A549 (cell line): Measurements from ENCODE around the gene NUCB1.

ENCODE experiments used
- CTCF ChIP-seq: fragments of >200 bp; sonication (Bioruptor Twin); formaldehyde crosslinking; IDR thresholded peaks from 3 replicates; pipeline ENCODE4 v1.5.1; 2016
- ELK1 ChIP-seq: fragments of 150-350 bp; IDR thresholded peaks from 2 replicates; pipeline ENCODE4 v1.6.1; 2014; ENCODE audit warnings: low read depth, mild to moderate bottlenecking, low read length
- EP300 ChIP-seq, 2 experiments: fragments of >200 bp; sonication (Bioruptor Twin); formaldehyde crosslinking; IDR thresholded peaks; 2 replicates in 1 of 2; 3 replicates in 1 of 2; pipeline ENCODE4 v1.6.1; 2016 to 2017
- FOSL2 ChIP-seq, 2 experiments: fragments of 450-650 bp in 1 of 2; fragments of >200 bp in 1 of 2; sonication (Bioruptor Twin) in 1 of 2; formaldehyde crosslinking; IDR thresholded peaks; 2 replicates each; pipeline versions ENCODE4 v1.5.0 to v1.6.1; 2016 to 2020; ENCODE audit warnings: mild to moderate bottlenecking in 1 of 2, moderate library complexity in 1 of 2
- HOXB5 ChIP-seq: fragments of 250-450 bp; sonication (Bioruptor Pico); IDR thresholded peaks from 2 replicates; pipeline ENCODE4 v1.5.0; 2020; ENCODE audit warnings: mild to moderate bottlenecking, moderate library complexity
- JUN ChIP-seq, 2 experiments: fragments of >200 bp; sonication (Bioruptor Twin); formaldehyde crosslinking; IDR thresholded peaks; 2 replicates in 1 of 2; 3 replicates in 1 of 2; pipeline ENCODE4 v1.6.1; 2016 to 2017
- POLR2A ChIP-seq: IDR thresholded peaks from 2 replicates; pipeline ENCODE4 v1.6.1; 2012; ENCODE audit warnings: mild to moderate bottlenecking, low read length
- RAD21 ChIP-seq, 2 experiments: fragments of >200 bp in 1 of 2; sonication (Bioruptor Twin) in 1 of 2; formaldehyde crosslinking in 1 of 2; IDR thresholded peaks in 1 of 2; conservative IDR thresholded peaks in 1 of 2; 2 replicates in 1 of 2; 3 replicates in 1 of 2; pipeline ENCODE4 v1.6.1; 2012 to 2018; ENCODE audit warnings: inconsistent platforms in 1 of 2
- TP53 ChIP-seq: fragments of 250-450 bp; sonication (Bioruptor Pico); IDR thresholded peaks from 2 replicates; pipeline ENCODE4 v1.5.0; 2021; ENCODE audit warnings: mild to moderate bottlenecking, moderate library complexity
- USF2 ChIP-seq: fragments of 450-650 bp; IDR thresholded peaks from 2 replicates; pipeline ENCODE4 v1.6.1; 2014; ENCODE audit warnings: antibody characterized with exemption
- ZFP36 ChIP-seq: fragments of 450-650 bp; IDR thresholded peaks from 2 replicates; pipeline ENCODE4 v1.6.1; 2014; ENCODE audit warnings: borderline replicate concordance; ENCODE audit not compliant: partially characterized antibody

- TF ChIP-seq POLR2A (no peak), HOXB5 (no peak), JUN (IDR thresholded peaks at IDR 0.05) (no peak), CTCF (no peak), RAD21 (conservative IDR thresholded peaks at IDR 0.05 in 1 of 2, IDR thresholded peaks at IDR 0.05 in 1 of 2) (no peak), ELK1 (no peak), USF2 (no peak), ZFP36 (no peak), EP300 (IDR thresholded peaks at IDR 0.05) (no peak), TP53 (CRISPR knock-in tag) (no peak), FOSL2 (IDR thresholded peaks at IDR 0.05) (no peak), FOSL2 (CRISPR knock-in tag; IDR thresholded peaks at IDR 0.05) (no peak)
These were observed 18.0 kb downstream of the NUCB1 start for GRCh38 chr19:48918071-48918470.
